Neutrophil (primary cell): ENCODE results near the gene HSD17B7.

Experiments
- H3K27ac ChIP-seq: fragments of 200-600 bp; sonication (generic); 2 replicates; pipeline ENCODE4 v1.5.1; 2016; ENCODE audit warnings: mild to moderate bottlenecking, moderate library complexity
- H3K27me3 ChIP-seq: fragments of 200-600 bp; sonication (generic); 2 replicates; pipeline ENCODE4 v1.6.0; 2016; ENCODE audit warnings: mild to moderate bottlenecking
- H3K36me3 ChIP-seq: fragments of 200-600 bp; sonication (generic); 2 replicates; pipeline ENCODE4 v1.5.1; 2017
- H3K4me1 ChIP-seq, 2 experiments: fragments of 200-600 bp in 1 of 2; sonication (generic) in 1 of 2; 1 replicate in 1 of 2; 2 replicates in 1 of 2; pipeline versions ENCODE4 v1.5.1 to v1.6.1; 2013 to 2016; ENCODE audit warnings: low read depth in 1 of 2, low read length in 1 of 2, mild to moderate bottlenecking in 1 of 2, moderate library complexity in 1 of 2; ENCODE audit not compliant: control insufficient read depth in 1 of 2, insufficient read depth in 1 of 2
- H3K4me3 ChIP-seq, 2 experiments: fragments of 200-600 bp in 1 of 2; sonication (generic) in 1 of 2; 1 replicate in 1 of 2; 2 replicates in 1 of 2; pipeline ENCODE4 v1.5.1; 2013 to 2016; ENCODE audit warnings: low read depth in 1 of 2, low read length in 1 of 2, mild to moderate bottlenecking in 1 of 2, moderate library complexity in 1 of 2
- H3K9me3 ChIP-seq: fragments of 200-600 bp; sonication (generic); 2 replicates; pipeline ENCODE4 v1.5.1; 2016
- CTCF ChIP-seq: fragments of 200-600 bp; sonication (generic); IDR thresholded peaks from 2 replicates; pipeline ENCODE4 v1.5.1; 2016; ENCODE audit warnings: antibody characterized with exemption

The HSD17B7 gene

GRCh38 chr1:162856260-162856659, 65.8 kb downstream of the HSD17B7 start:
- H3K27me3 ChIP-seq, result peaks cover 15% of the 10 kb centered on the region
- H3K36me3 ChIP-seq, result no peaks in the 10 kb centered on the region
- H3K4me3 ChIP-seq, result no peak overlapping the region
- H3K27ac ChIP-seq, result no peak overlapping the region
- TF ChIP-seq CTCF, result no peak
- H3K9me3 ChIP-seq, result no peaks in the 10 kb centered on the region
- H3K4me1 ChIP-seq, result no peaks in the 10 kb centered on the region

GRCh38 chr1:162857850-162858249, 67.3 kb downstream of the HSD17B7 start:
- Histone ChIP-seq H3K4me3 (no peak overlapping the region), H3K27me3 (peaks cover 31% of the 10 kb centered on the region), H3K36me3 (no peaks in the 10 kb centered on the region), H3K4me1 (no peaks in the 10 kb centered on the region), H3K27ac (no peak overlapping the region), H3K9me3 (no peaks in the 10 kb centered on the region)
- no peak for TF ChIP-seq CTCF

GRCh38 chr1:162859191-162859590, 68.7 kb downstream of the HSD17B7 start:
- H3K4me3 ChIP-seq, result no peak overlapping the region
- H3K9me3 ChIP-seq, result no peaks in the 10 kb centered on the region
- H3K4me1 ChIP-seq, result no peaks in the 10 kb centered on the region
- TF ChIP-seq CTCF, result no peak
- no peaks in the 10 kb centered on the region for H3K36me3 ChIP-seq
- H3K27me3 ChIP-seq, result peaks cover 33% of the 10 kb centered on the region
- H3K27ac ChIP-seq, result no peak overlapping the region

- TF ChIP-seq CTCF, result no peak
- Histone ChIP-seq H3K27me3 (peaks cover 31% of the 10 kb centered on the region), H3K4me1 (no peaks in the 10 kb centered on the region), H3K9me3 (no peaks in the 10 kb centered on the region), H3K36me3 (no peaks in the 10 kb centered on the region), H3K27ac (no peak within 1 kb of the TSS), H3K4me3 (no peak within 1 kb of the TSS)
These were observed 70.6 kb downstream of the HSD17B7 start, which contains the start of gene CCDC190 for GRCh38 chr1:162861101-162861500. TSS of gene CCDC190 (minus strand) at chr1:162861175. CDS start at chr1:162859646, 1,529 bp downstream.

GRCh38 chr1:162861625-162862024, 71.1 kb downstream of the HSD17B7 start:
- Histone ChIP-seq H3K9me3 (no peaks in the 10 kb centered on the region), H3K27me3 (peaks cover 27% of the 10 kb centered on the region), H3K4me1 (no peaks in the 10 kb centered on the region), H3K27ac (no peak overlapping the region), H3K36me3 (no peaks in the 10 kb centered on the region), H3K4me3 (no peak overlapping the region)
- TF ChIP-seq CTCF, result no peak
